ENCODE measurements around the gene GPNMB. TPM values are rescaled to one million over a fixed set of nuclear protein-coding genes. Genes with fewer than 3 reads are reported as not detected.
A peak's percentile ranks its signal among the peaks of the same experiment; 100 is the strongest.

GPNMB gene
- total and polyA plus RNA-seq, 2 of the 13 experiments (the other 11 are each of a cell fraction or from before 2014, with no cell fraction given): 1.1 to 1.6 TPM

- TF ChIP-seq AHDC1 (CRISPR knock-in tag; IDR thresholded peaks at IDR 0.05; ENCODE audit: borderline replicate concordance): peak; percentile 31; the same call in 1 of the 2 replicates
- peak; percentile 37; the same call in 1 of the 2 replicates for TF ChIP-seq ELF3 (CRISPR knock-in tag; IDR thresholded peaks at IDR 0.05)
- TF ChIP-seq ZNF644 (CRISPR knock-in tag; IDR thresholded peaks at IDR 0.05; ENCODE audit: low read depth): peak; percentile 42; the same call in 1 of the 2 replicates
- TF ChIP-seq ARID3A (IDR thresholded peaks at IDR 0.05; ENCODE audit: low read depth, low read length): peak; percentile 63
- TF ChIP-seq SCMH1 (CRISPR knock-in tag; IDR thresholded peaks at IDR 0.05; ENCODE audit: borderline replicate concordance): no peak
- no peak for TF ChIP-seq ZNF616 (CRISPR knock-in tag; IDR thresholded peaks at IDR 0.05; ENCODE audit: low read depth)
- no peak for TF ChIP-seq ZNF451 (CRISPR knock-in tag; IDR thresholded peaks at IDR 0.05)
- no peak for TF ChIP-seq FOXA1 (IDR thresholded peaks at IDR 0.05)
- TF ChIP-seq FOXA1 (CRISPR knock-in tag; IDR thresholded peaks at IDR 0.05): peak; percentile 22; the same call in 1 of the 2 replicates
- TF ChIP-seq RBM22 (optimal IDR thresholded peaks at IDR 0.05; ENCODE audit: low read length): no peak
- no peak for TF ChIP-seq HDAC6 (IDR thresholded peaks at IDR 0.05; ENCODE audit: low read depth, low read length)
- no peak for TF ChIP-seq PTBP1 (IDR thresholded peaks at IDR 0.05; ENCODE audit: low read depth, low read length, poor library complexity, severe bottlenecking)
- no peak for TF ChIP-seq HINFP (CRISPR knock-in tag; IDR thresholded peaks at IDR 0.05; ENCODE audit: low read depth)
- TF ChIP-seq ZBTB37 (CRISPR knock-in tag; IDR thresholded peaks at IDR 0.05): no peak
- TF ChIP-seq SOX5 (CRISPR knock-in tag; IDR thresholded peaks at IDR 0.05; ENCODE audit: borderline replicate concordance): peak; percentile 81
- peak; percentile 66; the same call in 1 of the 2 replicates for TF ChIP-seq MIXL1 (CRISPR knock-in tag; IDR thresholded peaks at IDR 0.05)
- peak; percentile 43; the same call in 1 of the 2 replicates for TF ChIP-seq SALL1 (CRISPR knock-in tag; IDR thresholded peaks at IDR 0.05)
- no peak for TF ChIP-seq MXD1 (CRISPR knock-in tag; IDR thresholded peaks at IDR 0.05)
- no peak for TF ChIP-seq ARID2 (CRISPR knock-in tag; IDR thresholded peaks at IDR 0.05; ENCODE audit: borderline replicate concordance)
- no peak for TF ChIP-seq ZNF329 (CRISPR knock-in tag; IDR thresholded peaks at IDR 0.05; ENCODE audit: low read depth)
- TF ChIP-seq MTA3 (CRISPR knock-in tag; IDR thresholded peaks at IDR 0.05): no peak
- TF ChIP-seq ZNF282 (IDR thresholded peaks at IDR 0.05; ENCODE audit: partially characterized antibody): no peak
These were observed 39.6 kb upstream of the GPNMB start (continued) for GRCh38 chr7:23207021-23207420.

All from HepG2 (cell line).